Suprapubic skin (tissue), 4 donors: ENCODE data around the gene RMND5B.

Experiments used
- POLR2A ChIP-seq, 2 donors: fragments of 450-650 bp; IDR thresholded peaks; one replicate each; pipeline ENCODE4 v1.6.1; 2017; ENCODE audit warnings: antibody characterized with exemption in 2 of 2, mild to moderate bottlenecking in 2 of 2, moderate library complexity in 2 of 2
- POLR2AphosphoS5 ChIP-seq, 3 donors: sonication (generic); formaldehyde crosslinking; IDR thresholded peaks; one replicate each; pipeline ENCODE4 v1.6.1; 2017; ENCODE audit warnings: antibody characterized with exemption in 3 of 3

- no peak for TF ChIP-seq POLR2A (IDR thresholded peaks at IDR 0.05)
- no peak for TF ChIP-seq POLR2AphosphoS5 (IDR thresholded peaks at IDR 0.05)
These were observed 20.3 kb downstream of the RMND5B start for GRCh38 chr5:178150977-178151734.
